Activated T-cell treated with anti-CD3 and anti-CD28 coated beads, Interleukin-2, amount 50 U/mL, for 72 hours (primary cell): ENCODE measurements around the gene EXOC4. TPM values are rescaled to one million over a fixed set of nuclear protein-coding genes. Genes with fewer than 3 reads are reported as not detected.
"Not testable (repeated sequence)": the region's sequence is repeated elsewhere in the genome, so short reads cannot be mapped to it uniquely, and the experiment has no call there.

Source experiments
- ATAC-seq, 2 donors: fragments of 150-1000 bp; cut with Tn5 transposase; replicated peaks in 1 of 2; 2 replicates each; pipeline ENCODE4 v1.10.0; 2021; ENCODE audit warnings: moderate library complexity in 2 of 2, mild to moderate bottlenecking in 1 of 2
- DNase-seq, 2 donors: peaks; one replicate each; pipeline ENCODE4 v3.0.0; 2021 to 2022; ENCODE audit warnings: mixed read lengths in 1 of 2
- H3K27ac Mint-ChIP-seq: one replicate; pipeline ENCODE4 v1.8.0; 2022; ENCODE audit warnings: mild to moderate bottlenecking, moderate library complexity, mixed read lengths
- H3K27me3 Mint-ChIP-seq: one replicate; pipeline ENCODE4 v1.8.0; 2022; ENCODE audit warnings: low read depth, mixed read lengths
- H3K36me3 Mint-ChIP-seq, 2 donors: one replicate each; pipeline ENCODE4 v1.8.0; 2022; ENCODE audit warnings: mixed read lengths in 2 of 2, mild to moderate bottlenecking in 1 of 2; ENCODE audit not compliant: insufficient read depth in 2 of 2
- H3K4me1 Mint-ChIP-seq: one replicate; pipeline ENCODE4 v1.8.0; 2022; ENCODE audit warnings: low read depth, mixed read lengths
- H3K4me3 Mint-ChIP-seq, 2 donors: one replicate each; pipeline ENCODE4 v1.8.0; 2022; ENCODE audit warnings: mild to moderate bottlenecking in 2 of 2, mixed read lengths in 2 of 2, moderate library complexity in 2 of 2
- H3K9me3 Mint-ChIP-seq, 2 donors: one replicate each; pipeline ENCODE4 v1.8.0; 2022; ENCODE audit warnings: mixed read lengths in 2 of 2
- total RNA-seq, 2 donors: library from RNA; stranded (reverse); gene quantifications; one replicate each; pipeline ENCODE4 v1.2.3, GENCODE V29; 2022

EXOC4 gene
- total RNA-seq, 2 donors from 2014 or later: 74.1 to 76.3 TPM

- no peak overlapping the region for H3K4me3 Mint-ChIP-seq
- H3K9me3 Mint-ChIP-seq: no peaks in the 10 kb centered on the region
- H3K4me1 Mint-ChIP-seq: no peaks in the 10 kb centered on the region
- ATAC-seq: no peak
- H3K27ac Mint-ChIP-seq: no peak overlapping the region
- DNase-seq: no peak
- no peaks in the 10 kb centered on the region for H3K27me3 Mint-ChIP-seq
- H3K36me3 Mint-ChIP-seq: no peaks in the 10 kb centered on the region
Measured at GRCh38 chr7:133763076-133763640, 510.3 kb downstream of the EXOC4 start.

- no peaks in the 10 kb centered on the region for H3K27me3 Mint-ChIP-seq
- no peaks in the 10 kb centered on the region for H3K4me1 Mint-ChIP-seq
- ATAC-seq (no peak), DNase-seq (no peak)
- H3K4me3 Mint-ChIP-seq: no peak overlapping the region
- no peaks in the 10 kb centered on the region for H3K9me3 Mint-ChIP-seq
- H3K36me3 Mint-ChIP-seq: no peaks in the 10 kb centered on the region
- no peak overlapping the region for H3K27ac Mint-ChIP-seq
Measured at GRCh38 chr7:133769668-133770067, 516.8 kb downstream of the EXOC4 start.

- Mint-ChIP-seq H3K4me1 (no peaks in the 10 kb centered on the region), H3K36me3 (peaks cover 0 to 2% of the 10 kb centered on the region in 2 donors), H3K9me3 (no peaks in the 10 kb centered on the region), H3K27me3 (no peaks in the 10 kb centered on the region), H3K27ac (no peak overlapping the region), H3K4me3 (no peak overlapping the region)
- DNase-seq: no peak
- no peak for ATAC-seq
Measured at GRCh38 chr7:133770863-133771492, 518.1 kb downstream of the EXOC4 start.

GRCh38 chr7:133771788-133772419, 519.0 kb downstream of the EXOC4 start:
- DNase-seq (no peak), ATAC-seq (no peak)
- Mint-ChIP-seq H3K27me3 (no peaks in the 10 kb centered on the region), H3K4me3 (no peak overlapping the region), H3K27ac (no peak overlapping the region), H3K36me3 (peaks cover 0 to 2% of the 10 kb centered on the region in 2 donors), H3K4me1 (no peaks in the 10 kb centered on the region), H3K9me3 (no peaks in the 10 kb centered on the region)

GRCh38 chr7:133773601-133774000, 520.7 kb downstream of the EXOC4 start:
- no peak overlapping the region for H3K4me3 Mint-ChIP-seq
- peaks cover 0 to 4% of the 10 kb centered on the region in 2 donors for H3K36me3 Mint-ChIP-seq
- H3K4me1 Mint-ChIP-seq: peaks cover 5% of the 10 kb centered on the region
- no peaks in the 10 kb centered on the region for H3K9me3 Mint-ChIP-seq
- H3K27ac Mint-ChIP-seq: no peak overlapping the region
- no peak for DNase-seq
- no peak for ATAC-seq
- H3K27me3 Mint-ChIP-seq: no peaks in the 10 kb centered on the region

GRCh38 chr7:133775201-133775600, 522.3 kb downstream of the EXOC4 start:
- peaks cover 5% of the 10 kb centered on the region for H3K4me1 Mint-ChIP-seq
- no peaks in the 10 kb centered on the region for H3K27me3 Mint-ChIP-seq
- ATAC-seq: no peak
- H3K9me3 Mint-ChIP-seq: peaks cover 0 to 2% of the 10 kb centered on the region in 2 donors
- peaks cover 4 to 5% of the 10 kb centered on the region in 2 donors for H3K36me3 Mint-ChIP-seq
- no peak overlapping the region for H3K27ac Mint-ChIP-seq
- DNase-seq: no peak
- H3K4me3 Mint-ChIP-seq: no peak overlapping the region

- H3K9me3 Mint-ChIP-seq: peaks cover 0 to 2% of the 10 kb centered on the region in 2 donors
- peaks cover 4 to 5% of the 10 kb centered on the region in 2 donors for H3K36me3 Mint-ChIP-seq
- no peaks in the 10 kb centered on the region for H3K27me3 Mint-ChIP-seq
- no peak for DNase-seq
- no peak overlapping the region for H3K4me3 Mint-ChIP-seq
- no peak for ATAC-seq
- no peak overlapping the region for H3K27ac Mint-ChIP-seq
- peaks cover 5% of the 10 kb centered on the region for H3K4me1 Mint-ChIP-seq
Measured at GRCh38 chr7:133776266-133776665, 523.4 kb downstream of the EXOC4 start.

GRCh38 chr7:133777701-133778100, 524.8 kb downstream of the EXOC4 start:
- peaks cover 0 to 2% of the 10 kb centered on the region in 2 donors for H3K9me3 Mint-ChIP-seq
- no peaks in the 10 kb centered on the region for H3K27me3 Mint-ChIP-seq
- no peak for ATAC-seq
- peaks cover 5% of the 10 kb centered on the region for H3K4me1 Mint-ChIP-seq
- no peak overlapping the region for H3K4me3 Mint-ChIP-seq
- no peak for DNase-seq
- H3K36me3 Mint-ChIP-seq: peaks cover 4 to 5% of the 10 kb centered on the region in 2 donors
- no peak overlapping the region for H3K27ac Mint-ChIP-seq

- DNase-seq (no peak), ATAC-seq (peak; percentile 44 to 62)
- peaks cover 0 to 2% of the 10 kb centered on the region in 2 donors for H3K9me3 Mint-ChIP-seq
- no peaks in the 10 kb centered on the region for H3K27me3 Mint-ChIP-seq
- H3K36me3 Mint-ChIP-seq: peaks cover 4 to 5% of the 10 kb centered on the region in 2 donors
- H3K4me3 Mint-ChIP-seq: no peak overlapping the region
- H3K4me1 Mint-ChIP-seq: peaks cover 5% of the 10 kb centered on the region
- no peak overlapping the region for H3K27ac Mint-ChIP-seq
Measured at GRCh38 chr7:133778472-133778871, 525.6 kb downstream of the EXOC4 start.

GRCh38 chr7:133779538-133779937, 526.7 kb downstream of the EXOC4 start:
- not testable (repeated sequence) for H3K27ac Mint-ChIP-seq, H3K9me3 Mint-ChIP-seq, DNase-seq, ATAC-seq, H3K27me3 Mint-ChIP-seq, H3K4me1 Mint-ChIP-seq, H3K4me3 Mint-ChIP-seq, H3K36me3 Mint-ChIP-seq

- H3K36me3 Mint-ChIP-seq: peaks cover 3 to 4% of the 10 kb centered on the region in 2 donors
- H3K27me3 Mint-ChIP-seq: no peaks in the 10 kb centered on the region
- ATAC-seq (no peak), DNase-seq (no peak)
- H3K27ac Mint-ChIP-seq: no peak overlapping the region
- peaks cover 0 to 2% of the 10 kb centered on the region in 2 donors for H3K9me3 Mint-ChIP-seq
- H3K4me1 Mint-ChIP-seq: peaks cover 5% of the 10 kb centered on the region
- H3K4me3 Mint-ChIP-seq: no peak overlapping the region
Measured at GRCh38 chr7:133780912-133781311, 528.0 kb downstream of the EXOC4 start.

- H3K4me3 Mint-ChIP-seq: no peak overlapping the region
- DNase-seq: no peak
- H3K27ac Mint-ChIP-seq: no peak overlapping the region
- H3K4me1 Mint-ChIP-seq: peaks cover 5% of the 10 kb centered on the region
- ATAC-seq: no peak
- no peaks in the 10 kb centered on the region for H3K27me3 Mint-ChIP-seq
- H3K36me3 Mint-ChIP-seq: peaks cover 3 to 4% of the 10 kb centered on the region in 2 donors
- H3K9me3 Mint-ChIP-seq: peaks cover 0 to 2% of the 10 kb centered on the region in 2 donors
Measured at GRCh38 chr7:133781486-133782090, 528.7 kb downstream of the EXOC4 start.

GRCh38 chr7:133782470-133782869, 529.6 kb downstream of the EXOC4 start:
- Mint-ChIP-seq H3K27ac (no peak overlapping the region), H3K36me3 (peaks cover 2 to 4% of the 10 kb centered on the region in 2 donors), H3K27me3 (no peaks in the 10 kb centered on the region), H3K9me3 (peaks cover 0 to 2% of the 10 kb centered on the region in 2 donors), H3K4me1 (peaks cover 5% of the 10 kb centered on the region), H3K4me3 (no peak overlapping the region)
- DNase-seq (no peak), ATAC-seq (no peak)
